Measurements from ENCODE around the gene FGF18. TPM values are rescaled to one million over a fixed set of nuclear protein-coding genes. Genes with fewer than 3 reads are reported as not detected.

FGF18 gene
- total and polyA plus RNA-seq, 10 of the 15 experiments (the other 5 are each of a cell fraction or from before 2014, with no cell fraction given): 0.03 to 0.10 (median 0.06) TPM; not detected in 5

DNA sequence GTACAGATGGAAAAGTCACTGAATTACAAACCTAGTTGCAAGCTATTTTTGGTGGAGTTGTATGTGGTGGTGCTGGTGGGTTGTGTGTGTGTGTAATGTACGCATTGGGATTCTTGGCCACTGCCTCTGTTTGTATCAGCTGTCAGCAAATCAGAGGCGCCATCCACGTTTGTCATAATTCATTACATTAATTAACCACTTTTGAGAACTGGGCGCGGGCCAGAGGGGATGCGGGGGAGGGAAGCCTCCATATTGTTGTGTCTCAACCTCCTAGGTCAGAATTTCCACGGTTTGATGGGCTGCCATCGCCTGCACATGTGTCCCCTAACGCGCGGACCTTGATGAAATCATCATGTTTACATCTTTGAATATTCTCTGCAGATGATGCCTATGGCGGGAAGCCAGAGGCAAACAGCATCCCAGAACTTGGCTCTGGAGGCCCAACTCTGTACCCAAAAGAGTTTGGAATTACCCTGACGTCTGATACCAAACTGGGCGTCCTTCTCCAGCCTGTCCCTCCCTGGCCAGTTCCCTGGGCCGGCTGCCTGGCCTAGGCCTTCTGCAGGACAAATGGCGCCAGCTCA is 54.9 kb downstream of the FGF18 start:
- ChIA-PET RAD21 (ENCODE audit: unreplicated experiment) (no interaction called here), POLR2A (no interaction called here), CTCF (interaction anchor here (2.7 kb wide), 1 partner anchor 9 kb away, joined by 7 read pairs; no protein-coding TSS in a partner anchor), SMC1A (ENCODE audit: uncharacterized antibody, unreplicated experiment) (no interaction called here)
- H3K4me2 ChIP-seq (ENCODE audit: control insufficient read depth, insufficient read depth): no peak overlapping the region
- H3K4me1 ChIP-seq (ENCODE audit: control insufficient read depth, insufficient read depth, low read length): no peaks in the 10 kb centered on the region; the same call in 1 of the 2 replicates
- H4K20me1 ChIP-seq (ENCODE audit: control insufficient read depth, insufficient read depth): no peaks in the 10 kb centered on the region
- no peaks in the 10 kb centered on the region for H3K9me3 ChIP-seq (replicated peaks; ENCODE audit: control insufficient read depth, insufficient read depth, low read length)
- 58% methylated on average over 16 of the region's 16 CpGs for WGBS (ENCODE audit: insufficient coverage, insufficient replicate concordance, low lambda C conversion rate, missing lambda C conversion rate)
- H2AFZ ChIP-seq (ENCODE audit: control insufficient read depth, low read depth, low read length): no peak overlapping the region
- intact Hi-C loops (cut with micrococcal nuclease; ENCODE audit: unreplicated experiment) (no loop called here), in situ Hi-C loops (cut with MboI) (no loop called here)
- no peaks in the 10 kb centered on the region for H3K79me2 ChIP-seq (ENCODE audit: control insufficient read depth, insufficient read depth, low read length)
- DNase-seq (ENCODE audit: low read depth, low spot score): no peak
- no peak for FAIRE-seq
- no peak for ATAC-seq
- no peak overlapping the region for H3K27ac ChIP-seq (ENCODE audit: control insufficient read depth, insufficient read depth)
- no TSS peak for BruUV-seq (replicated peaks)
- H3K36me3 ChIP-seq (ENCODE audit: control insufficient read depth in 2 of 2, insufficient read depth in 2 of 2, low read length in 1 of 2): no peaks in the 10 kb centered on the region
- no peaks in the 10 kb centered on the region for H3K27me3 ChIP-seq (replicated peaks in 1 of 2; ENCODE audit: control insufficient read depth in 2 of 2, insufficient read depth in 2 of 2, low read length in 1 of 2)
- no peak overlapping the region for H3K9ac ChIP-seq (ENCODE audit: control insufficient read depth, insufficient read depth, low read length)
- H3K4me3 ChIP-seq: no peak overlapping the region
- no peak for TF ChIP-seq BHLHE40 (IDR thresholded peaks at IDR 0.05; ENCODE audit: borderline replicate concordance in 1 of 2, low read depth in 2 of 2, low read length in 1 of 2)
- no peak for TF ChIP-seq SRF (IDR thresholded peaks at IDR 0.05; ENCODE audit: low read depth in 2 of 2, low read length in 2 of 2)
- TF ChIP-seq, protein P1, sequence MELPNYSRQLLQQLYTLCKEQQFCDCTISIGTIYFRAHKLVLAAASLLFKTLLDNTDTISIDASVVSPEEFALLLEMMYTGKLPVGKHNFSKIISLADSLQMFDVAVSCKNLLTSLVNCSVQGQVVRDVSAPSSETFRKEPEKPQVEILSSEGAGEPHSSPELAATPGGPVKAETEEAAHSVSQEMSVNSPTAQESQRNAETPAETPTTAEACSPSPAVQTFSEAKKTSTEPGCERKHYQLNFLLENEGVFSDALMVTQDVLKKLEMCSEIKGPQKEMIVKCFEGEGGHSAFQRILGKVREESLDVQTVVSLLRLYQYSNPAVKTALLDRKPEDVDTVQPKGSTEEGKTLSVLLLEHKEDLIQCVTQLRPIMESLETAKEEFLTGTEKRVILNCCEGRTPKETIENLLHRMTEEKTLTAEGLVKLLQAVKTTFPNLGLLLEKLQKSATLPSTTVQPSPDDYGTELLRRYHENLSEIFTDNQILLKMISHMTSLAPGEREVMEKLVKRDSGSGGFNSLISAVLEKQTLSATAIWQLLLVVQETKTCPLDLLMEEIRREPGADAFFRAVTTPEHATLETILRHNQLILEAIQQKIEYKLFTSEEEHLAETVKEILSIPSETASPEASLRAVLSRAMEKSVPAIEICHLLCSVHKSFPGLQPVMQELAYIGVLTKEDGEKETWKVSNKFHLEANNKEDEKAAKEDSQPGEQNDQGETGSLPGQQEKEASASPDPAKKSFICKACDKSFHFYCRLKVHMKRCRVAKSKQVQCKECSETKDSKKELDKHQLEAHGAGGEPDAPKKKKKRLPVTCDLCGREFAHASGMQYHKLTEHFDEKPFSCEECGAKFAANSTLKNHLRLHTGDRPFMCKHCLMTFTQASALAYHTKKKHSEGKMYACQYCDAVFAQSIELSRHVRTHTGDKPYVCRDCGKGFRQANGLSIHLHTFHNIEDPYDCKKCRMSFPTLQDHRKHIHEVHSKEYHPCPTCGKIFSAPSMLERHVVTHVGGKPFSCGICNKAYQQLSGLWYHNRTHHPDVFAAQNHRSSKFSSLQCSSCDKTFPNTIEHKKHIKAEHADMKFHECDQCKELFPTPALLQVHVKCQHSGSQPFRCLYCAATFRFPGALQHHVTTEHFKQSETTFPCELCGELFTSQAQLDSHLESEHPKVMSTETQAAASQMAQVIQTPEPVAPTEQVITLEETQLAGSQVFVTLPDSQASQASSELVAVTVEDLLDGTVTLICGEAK (IDR thresholded peaks at IDR 0.05; ENCODE audit: borderline replicate concordance): no peak
- no peak for TF ChIP-seq POLR2AphosphoS5 (IDR thresholded peaks at IDR 0.05; ENCODE audit: low read length)
- TF ChIP-seq, protein P2, sequence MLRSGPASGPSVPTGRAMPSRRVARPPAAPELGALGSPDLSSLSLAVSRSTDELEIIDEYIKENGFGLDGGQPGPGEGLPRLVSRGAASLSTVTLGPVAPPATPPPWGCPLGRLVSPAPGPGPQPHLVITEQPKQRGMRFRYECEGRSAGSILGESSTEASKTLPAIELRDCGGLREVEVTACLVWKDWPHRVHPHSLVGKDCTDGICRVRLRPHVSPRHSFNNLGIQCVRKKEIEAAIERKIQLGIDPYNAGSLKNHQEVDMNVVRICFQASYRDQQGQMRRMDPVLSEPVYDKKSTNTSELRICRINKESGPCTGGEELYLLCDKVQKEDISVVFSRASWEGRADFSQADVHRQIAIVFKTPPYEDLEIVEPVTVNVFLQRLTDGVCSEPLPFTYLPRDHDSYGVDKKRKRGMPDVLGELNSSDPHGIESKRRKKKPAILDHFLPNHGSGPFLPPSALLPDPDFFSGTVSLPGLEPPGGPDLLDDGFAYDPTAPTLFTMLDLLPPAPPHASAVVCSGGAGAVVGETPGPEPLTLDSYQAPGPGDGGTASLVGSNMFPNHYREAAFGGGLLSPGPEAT (IDR thresholded peaks at IDR 0.05; ENCODE audit: low read depth): no peak
- no peak for TF ChIP-seq BACH1 (IDR thresholded peaks at IDR 0.05; ENCODE audit: borderline replicate concordance)
- no peak for TF ChIP-seq CHD1 (IDR thresholded peaks at IDR 0.05; ENCODE audit: low read depth, low read length)
- no peak for TF ChIP-seq TCF3 (IDR thresholded peaks at IDR 0.05; ENCODE audit: borderline replicate concordance, insufficient read depth, low read depth, low read length)
- TF ChIP-seq ETV6 (conservative IDR thresholded peaks at IDR 0.05 in 1 of 2, IDR thresholded peaks at IDR 0.05 in 1 of 2; ENCODE audit: borderline replicate concordance in 1 of 2, low read depth in 1 of 2): no peak
- TF ChIP-seq EED (IDR thresholded peaks at IDR 0.05; ENCODE audit: low read depth): no peak
- TF ChIP-seq GABPA (IDR thresholded peaks at IDR 0.05; ENCODE audit: low read depth): no peak
- no peak for TF ChIP-seq CBX3 (IDR thresholded peaks at IDR 0.05; ENCODE audit: borderline replicate concordance, low read depth)
- no peak for TF ChIP-seq ZZZ3 (IDR thresholded peaks at IDR 0.05; ENCODE audit: control insufficient read depth, insufficient read length, low read depth)
- no peak for TF ChIP-seq HDAC2 (IDR thresholded peaks at IDR 0.05)
- no peak for TF ChIP-seq SUPT20H (IDR thresholded peaks at IDR 0.05; ENCODE audit: borderline replicate concordance, control insufficient read depth, low read depth, low read length)
- TF ChIP-seq TARDBP (IDR thresholded peaks at IDR 0.05; ENCODE audit: borderline replicate concordance): no peak
- TF ChIP-seq TCF7 (IDR thresholded peaks at IDR 0.05; ENCODE audit: borderline replicate concordance): no peak
- TF ChIP-seq ZNF217 (IDR thresholded peaks at IDR 0.05): no peak
